Ramos (cell line): ENCODE results near the gene VWF.

Source experiments
- in situ Hi-C: fragments of 300-500 bp; cut with MboI; formaldehyde crosslinking; loops from one replicate; pipeline ENCODE4 v1.14.3; 2022; ENCODE audit warnings: low sequenced_read_pairs; ENCODE audit not compliant: unreplicated experiment

Gene VWF

DNA sequence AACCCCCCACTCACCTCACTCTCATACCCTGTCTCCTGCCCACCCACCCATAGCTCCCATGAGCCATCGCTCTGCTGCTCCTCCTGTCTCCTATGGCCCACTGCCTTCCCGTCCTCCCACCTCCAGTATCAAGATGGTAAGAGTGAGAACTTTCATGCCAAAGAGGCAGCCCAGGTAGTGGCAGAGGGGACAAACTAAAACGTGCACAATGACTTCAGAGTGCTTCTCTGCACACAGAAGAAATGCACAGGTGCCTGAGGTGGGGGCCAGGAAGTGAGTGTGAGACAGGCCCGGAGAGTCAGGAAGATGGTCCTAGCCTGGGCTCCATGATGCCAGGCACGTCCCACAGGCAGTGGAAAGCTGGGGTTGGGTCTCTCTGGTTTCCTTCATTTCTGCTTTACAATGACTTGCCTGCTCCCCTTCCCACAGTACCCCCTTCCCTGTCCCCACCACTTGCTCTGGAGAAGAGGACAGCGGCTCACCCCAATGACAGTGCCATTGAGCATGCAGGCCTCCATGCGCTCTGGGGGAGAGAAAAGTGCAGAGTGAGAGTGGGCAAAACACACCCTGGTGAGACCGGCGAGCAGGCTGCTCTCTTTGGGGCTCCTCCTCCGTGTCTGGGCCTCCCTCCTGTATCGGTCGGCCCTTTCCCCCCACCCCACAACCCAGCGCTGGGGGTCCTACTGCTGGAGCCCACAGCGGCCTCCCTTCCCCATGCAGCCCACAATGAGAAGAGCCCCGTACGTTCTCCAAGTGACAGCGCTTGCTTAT, 156.6 kb downstream of the VWF start:
- in situ Hi-C loops, result no loop called here

DNA sequence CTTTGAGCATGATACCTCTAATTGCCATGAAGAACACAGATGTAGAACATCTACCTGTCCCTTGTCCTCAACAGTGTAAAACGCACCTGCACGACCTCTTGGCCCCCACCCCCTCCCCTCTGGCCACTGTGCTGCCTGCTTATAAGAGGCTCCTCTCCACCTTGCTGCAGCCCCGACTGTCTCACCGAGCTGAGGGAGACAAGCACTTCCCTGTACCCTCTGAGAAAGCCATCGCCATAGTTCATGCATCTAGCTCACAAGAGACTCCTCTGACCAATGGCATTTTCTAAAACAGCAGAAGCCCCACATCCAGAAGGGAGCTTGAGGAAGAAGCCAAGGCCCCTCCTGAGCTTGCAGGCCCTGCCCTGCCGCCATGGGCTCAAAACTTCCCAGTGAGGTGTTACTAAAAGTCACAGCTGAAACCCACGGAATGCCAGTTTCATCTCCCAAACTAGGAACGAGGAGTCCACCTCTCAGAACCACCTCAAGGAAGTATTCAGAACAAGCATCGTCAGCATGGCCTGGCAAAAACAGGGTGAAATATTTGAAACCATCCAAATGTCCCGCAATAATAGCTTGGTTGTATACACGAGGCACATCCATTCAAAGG, 157.9 kb downstream of the VWF start:
- in situ Hi-C loops, result no loop called here

DNA sequence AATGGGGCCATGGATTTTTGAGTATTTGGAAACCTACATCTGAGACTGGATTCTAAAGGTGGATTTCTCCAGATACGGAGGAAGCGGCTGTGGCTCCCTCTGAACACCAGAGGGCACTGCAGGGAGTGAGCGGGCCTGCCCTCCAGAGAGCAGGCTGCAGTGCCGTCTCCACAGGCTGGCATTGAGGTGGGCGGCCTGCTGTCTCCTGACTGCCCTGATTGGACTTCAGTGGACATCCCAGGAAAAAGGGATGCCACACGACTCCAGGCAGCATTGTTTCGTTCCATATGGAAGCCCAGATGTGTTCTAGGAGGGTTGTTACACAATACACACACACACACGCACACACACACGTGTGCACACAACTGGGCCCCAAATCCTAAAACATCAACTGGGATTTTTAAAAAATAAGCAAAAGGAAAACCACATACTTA, 158.5 kb downstream of the VWF start:
- in situ Hi-C loops, result no loop called here

DNA sequence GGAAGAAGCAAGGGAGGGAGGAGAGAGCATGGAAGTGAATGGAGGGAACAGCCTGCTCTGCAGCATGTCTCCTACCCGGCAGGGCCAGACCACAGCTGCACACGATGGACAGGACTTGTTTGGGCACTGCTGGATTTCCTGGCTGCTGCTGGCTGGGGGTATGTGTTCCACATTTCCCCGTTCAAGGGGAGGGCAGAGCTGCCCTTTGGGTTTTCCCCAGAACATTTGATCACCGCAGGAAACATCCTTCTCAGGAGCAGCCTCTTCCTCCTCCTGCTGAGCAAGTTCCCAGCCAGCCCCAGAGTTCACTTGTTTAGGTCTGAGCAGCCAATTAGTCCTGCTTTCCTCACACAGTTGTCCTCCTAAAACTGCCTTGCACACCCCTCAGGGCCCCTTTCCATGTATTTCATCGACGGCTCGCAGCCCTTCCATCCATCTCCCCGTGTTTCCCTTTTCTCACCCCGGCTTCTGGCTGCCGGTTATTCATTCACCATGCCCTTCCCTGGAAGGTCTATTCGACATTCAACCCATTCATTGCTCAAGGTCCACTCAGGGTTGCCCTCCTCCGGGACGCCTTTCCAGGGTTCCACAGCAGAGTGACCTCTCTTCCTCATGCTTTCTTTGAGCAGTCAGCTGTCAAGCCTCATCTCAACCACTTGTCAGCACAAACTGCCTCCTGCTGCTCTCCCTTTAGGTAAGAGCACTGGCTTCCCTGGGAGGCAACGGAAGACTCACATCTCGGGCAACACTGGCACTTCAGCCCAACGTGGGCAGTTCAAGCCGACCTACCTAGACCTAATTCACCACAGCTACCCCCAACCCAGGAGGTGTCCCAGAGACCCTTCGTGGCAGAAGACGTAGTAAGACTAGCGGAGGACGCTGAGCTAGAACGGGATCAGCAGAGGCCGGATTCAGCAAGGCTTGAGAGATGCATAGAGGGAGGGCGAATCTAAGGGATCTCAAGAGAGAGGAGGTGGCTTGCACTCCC, 159.3 kb downstream of the VWF start:
- in situ Hi-C loops, result no loop called here

DNA sequence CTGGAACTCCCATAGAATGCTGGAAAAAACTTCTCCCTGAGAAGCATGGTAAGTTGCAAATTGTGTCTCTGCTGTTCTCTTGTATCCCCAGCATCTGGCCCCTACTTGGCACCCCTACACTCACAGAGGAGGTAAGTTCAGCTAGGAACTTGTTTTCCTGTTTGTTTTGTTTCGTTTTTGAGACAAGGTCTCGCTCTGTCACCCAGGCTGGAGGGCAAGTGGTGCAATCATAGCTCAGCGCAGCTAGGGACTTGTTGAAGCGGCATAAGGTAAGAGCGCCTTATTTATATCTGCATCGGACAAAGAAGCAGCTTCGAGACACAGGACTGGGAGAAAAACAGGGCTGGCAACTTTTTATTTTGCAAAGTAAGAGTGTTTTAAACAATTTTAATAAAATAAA, 161.0 kb downstream of the VWF start:
- in situ Hi-C loops, result no loop called here

DNA sequence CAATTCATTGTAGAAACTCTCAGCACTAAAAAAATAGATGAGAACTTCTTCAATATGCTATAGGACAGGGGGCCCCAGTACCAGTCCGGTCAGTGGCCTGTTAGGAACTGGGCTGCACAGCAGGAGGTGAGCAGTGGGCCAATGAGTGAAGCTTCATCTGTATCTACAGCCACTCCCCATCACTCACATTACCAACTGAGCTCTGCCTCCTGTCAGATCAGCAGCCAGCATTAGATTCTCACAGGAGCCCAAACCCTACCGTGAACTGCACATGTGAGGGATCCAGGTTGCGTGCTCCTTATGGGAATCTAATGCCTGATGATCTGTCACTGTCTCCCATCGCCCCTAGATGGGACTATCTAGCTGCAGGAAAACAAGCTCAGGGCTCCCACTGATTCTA, 163.7 kb downstream of the VWF start:
- in situ Hi-C loops, result no loop called here

DNA sequence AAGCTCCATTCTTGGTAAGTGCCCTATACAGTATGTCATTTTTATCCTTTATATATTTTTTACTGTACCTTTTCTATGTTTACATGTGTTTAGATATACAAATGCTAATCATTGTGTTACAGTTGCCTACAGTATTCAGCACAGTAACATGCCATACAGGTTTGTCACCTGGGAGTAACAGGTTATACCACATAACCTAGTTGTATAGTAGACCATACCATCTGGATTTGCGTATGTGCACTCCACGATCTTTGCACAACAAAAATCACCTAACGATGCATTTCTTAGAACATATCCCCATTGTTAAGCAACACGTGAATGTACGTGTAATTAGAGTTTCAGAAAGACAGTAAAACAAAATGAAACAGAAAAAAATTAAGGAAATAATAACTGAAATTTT, 167.5 kb downstream of the VWF start:
- in situ Hi-C loops, result no loop called here

DNA sequence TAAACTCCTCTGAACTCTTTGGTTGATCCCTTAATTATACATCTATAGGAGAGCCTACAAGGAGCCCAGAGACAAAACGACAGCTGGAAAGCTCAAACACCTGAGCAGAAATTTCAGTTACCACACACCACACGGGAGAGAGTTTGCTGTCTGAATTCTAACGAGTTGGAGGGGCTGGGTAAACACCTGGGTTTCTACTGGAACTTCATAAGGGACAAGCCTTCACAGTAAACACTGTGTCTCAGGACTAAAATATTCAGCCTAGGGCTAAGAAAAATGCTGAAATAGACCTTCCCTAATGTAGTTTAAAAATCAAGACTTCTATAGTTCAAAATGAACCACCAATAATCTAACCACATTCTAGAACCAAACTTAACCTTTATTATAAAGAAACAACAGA, 169.8 kb downstream of the VWF start:
- in situ Hi-C loops, result no loop called here

DNA sequence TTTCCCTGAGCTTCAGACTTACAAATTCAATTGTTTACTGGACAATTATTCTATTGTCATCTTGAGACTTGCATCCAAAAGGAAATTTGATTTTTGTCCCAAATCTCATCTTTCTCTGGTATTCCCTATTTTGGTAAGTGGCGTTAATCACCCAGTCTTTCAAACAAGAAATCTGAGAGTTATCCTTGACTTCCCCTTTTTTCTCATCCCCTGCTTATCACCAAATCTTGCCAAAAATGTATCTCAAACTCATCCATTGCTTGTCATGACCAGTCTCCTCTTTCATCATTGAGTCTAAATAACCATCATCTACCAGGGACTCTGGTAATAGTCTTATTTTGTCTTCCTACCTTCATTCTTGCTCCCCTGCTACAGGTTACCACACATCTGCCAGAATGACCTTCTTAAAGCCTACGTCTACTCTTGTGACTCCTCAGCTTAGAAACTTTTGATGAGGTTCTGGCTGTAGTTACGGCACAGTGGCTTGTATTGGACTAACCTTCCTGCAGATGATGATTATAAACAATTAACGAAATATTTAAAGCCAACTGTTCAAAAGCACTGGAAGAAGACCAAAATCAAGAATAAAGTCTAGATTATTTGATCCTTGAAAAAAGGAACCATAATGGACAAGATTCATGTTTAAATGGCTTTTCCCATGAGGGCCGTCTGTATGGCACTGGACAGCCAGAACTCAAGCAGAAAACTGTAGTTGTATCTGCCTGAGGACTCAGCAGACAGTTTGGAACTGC, 170.5 kb downstream of the VWF start:
- in situ Hi-C loops, result no loop called here

DNA sequence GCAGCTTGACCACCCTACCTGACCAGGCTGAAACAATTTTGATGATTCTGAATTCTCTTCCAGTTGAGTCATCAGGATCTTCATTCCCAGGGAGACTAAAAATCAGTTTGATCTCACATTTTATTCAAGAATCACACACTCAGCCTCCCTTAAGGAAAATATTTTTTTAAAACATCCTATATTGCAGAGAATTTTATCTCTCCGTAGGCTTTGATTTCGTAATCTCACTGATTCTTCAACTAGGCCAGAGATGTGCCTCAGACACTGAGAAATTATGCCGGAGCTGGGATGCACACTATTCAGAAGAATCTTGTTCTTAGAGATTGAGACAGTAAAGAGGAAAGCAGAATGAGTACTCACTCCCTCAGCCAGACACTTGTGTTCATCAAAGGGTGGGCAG, 172.4 kb downstream of the VWF start:
- in situ Hi-C loops, result no loop called here

DNA sequence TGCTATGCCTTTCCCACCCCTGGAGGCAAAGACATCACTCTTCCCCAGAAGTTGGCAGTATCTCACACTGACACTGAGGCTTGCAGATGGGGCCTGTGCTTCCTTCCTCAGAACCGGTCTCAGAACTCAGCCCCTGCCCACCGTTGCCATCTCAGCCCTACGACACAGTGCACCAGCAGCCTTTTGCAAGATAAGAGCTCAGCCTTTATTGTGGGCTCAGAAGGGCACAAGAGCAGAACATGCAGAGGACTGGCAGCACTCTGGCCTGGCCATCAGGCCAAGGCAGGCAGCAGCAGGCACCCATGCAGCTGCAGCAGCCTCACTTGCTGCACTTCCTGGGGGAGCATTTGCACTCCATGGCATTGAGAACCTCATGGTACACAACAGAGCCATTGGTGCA, 175.8 kb downstream of the VWF start:
- in situ Hi-C loops, result no loop called here

DNA sequence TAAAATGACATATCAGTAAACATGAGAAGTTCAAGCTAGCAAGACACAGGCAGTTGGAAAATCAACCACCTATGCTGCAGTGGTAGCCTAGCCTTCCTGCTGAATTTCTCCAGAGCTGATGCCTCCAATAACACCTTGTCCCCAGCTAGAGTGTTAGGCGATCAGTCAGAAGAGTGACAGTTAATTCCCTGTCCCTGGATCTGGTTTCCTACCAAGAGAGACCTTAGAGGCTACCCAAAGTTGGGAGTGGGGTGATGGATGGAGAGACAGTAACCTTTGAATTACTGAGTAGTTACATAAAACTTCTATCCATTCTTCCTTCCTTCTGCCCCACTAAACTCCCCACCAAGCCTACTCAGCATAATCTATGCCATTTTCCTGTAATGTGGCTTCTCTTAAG, 177.5 kb downstream of the VWF start:
- in situ Hi-C loops, result no loop called here

DNA sequence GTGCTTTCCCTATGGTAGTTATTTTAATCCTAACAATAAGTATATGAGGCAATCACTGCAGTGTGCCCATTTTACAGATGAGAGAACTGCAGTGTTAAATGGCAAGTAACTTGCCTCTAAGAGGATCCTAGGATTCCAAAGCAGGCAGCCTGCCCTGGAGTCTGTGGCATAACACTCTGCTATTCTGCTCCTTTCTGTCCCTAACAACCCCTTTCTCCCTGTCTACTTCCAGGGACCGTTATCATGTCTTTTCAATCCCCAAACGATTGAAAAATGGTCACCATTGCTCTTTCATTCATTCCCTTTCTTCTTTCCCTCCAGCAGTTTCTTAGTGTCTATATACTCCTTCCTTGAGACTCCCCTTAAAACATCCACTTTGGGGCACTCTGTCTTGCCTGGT, 178.1 kb downstream of the VWF start:
- in situ Hi-C loops, result no loop called here

DNA sequence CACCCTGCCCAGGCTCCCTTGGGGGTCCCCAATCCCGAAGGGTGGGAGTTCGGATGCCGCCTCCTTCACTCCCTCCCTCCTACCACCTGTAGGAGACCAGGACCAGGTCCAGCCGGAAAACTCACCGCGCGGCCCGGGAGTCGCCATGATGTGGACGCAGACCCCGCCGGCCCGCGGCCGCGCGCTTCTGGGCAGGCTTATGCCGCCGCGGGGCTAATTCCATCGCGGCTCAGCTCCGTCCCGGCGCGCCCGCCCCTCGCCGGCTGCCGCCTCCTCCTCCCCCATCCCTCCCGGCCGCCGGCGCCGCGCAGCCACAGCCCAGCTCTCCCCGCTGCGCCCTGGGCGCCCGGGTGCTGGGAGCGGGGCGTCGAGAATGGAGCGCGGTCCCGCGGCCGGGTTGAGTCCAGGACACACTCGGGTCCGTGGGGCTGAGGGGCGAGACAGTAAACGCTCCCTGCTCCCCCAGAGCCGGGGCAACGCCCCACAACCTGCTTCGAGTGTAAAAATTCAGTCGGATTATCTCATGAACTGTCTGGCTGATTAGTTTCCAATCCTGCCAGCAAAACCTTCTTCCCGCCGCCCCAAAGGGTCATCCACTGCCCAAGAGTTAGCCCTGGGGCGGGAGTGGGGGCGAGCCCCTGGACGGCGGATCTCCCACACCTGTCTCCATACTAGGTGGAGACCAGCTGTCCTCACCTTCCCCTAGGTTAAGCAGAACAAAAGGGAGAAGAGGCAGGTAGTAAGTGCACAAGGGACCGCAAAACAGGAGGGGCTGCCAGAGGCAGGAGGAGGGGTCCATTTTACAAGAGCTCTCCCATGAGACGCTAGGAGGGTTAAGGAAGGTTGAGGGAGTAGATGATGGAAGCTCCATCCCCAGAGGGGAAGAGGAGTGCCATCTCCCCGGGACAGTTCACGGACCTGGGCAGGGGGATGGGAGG, 179.1 kb downstream of the VWF start, which contains the start of gene ANO2:
TSS of gene ANO2 (minus strand) at position 189 of the 938 bp plus-strand sequence. CDS start at position 147, 42 bp downstream.
- in situ Hi-C loops, result no loop called here

DNA sequence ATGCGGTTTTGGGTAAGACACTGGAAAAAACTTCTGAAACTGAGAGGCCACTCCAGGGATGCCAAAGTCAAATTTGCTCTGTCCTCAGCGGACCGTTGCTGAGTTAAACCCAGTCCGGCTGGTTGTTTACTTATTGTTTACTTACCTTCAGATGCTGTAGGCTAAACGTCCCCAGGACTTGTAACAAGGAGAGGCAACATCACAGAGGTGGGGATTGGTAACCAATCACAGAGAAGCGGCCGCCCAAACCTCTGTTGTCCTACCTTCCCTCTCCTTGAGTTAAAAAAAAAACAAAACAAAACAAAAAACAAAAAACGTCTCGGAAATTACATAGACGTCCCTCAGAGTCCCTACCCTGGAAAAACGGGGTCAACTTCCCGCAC, 179.8 kb downstream of the VWF start:
- in situ Hi-C loops, result no loop called here

DNA sequence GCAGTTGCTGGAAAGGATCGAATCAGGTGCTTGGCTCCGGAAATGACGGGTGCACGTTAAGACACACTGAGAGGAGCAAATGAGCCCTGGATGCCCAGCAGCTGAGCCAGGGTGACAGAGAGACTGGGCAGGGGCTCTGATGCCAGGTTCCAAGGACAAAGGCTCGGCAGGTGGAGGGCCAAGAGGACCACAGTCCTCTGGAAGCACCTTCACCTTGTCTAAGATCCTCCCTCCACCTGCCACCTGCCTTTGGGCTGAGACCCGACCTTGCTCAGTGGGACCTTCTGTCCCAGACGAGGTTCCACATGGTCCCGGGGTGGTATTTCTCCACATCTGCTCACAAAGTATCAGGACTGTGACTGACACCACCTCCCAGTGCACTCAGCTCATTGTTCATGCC, 180.4 kb downstream of the VWF start:
- in situ Hi-C loops, result no loop called here

DNA sequence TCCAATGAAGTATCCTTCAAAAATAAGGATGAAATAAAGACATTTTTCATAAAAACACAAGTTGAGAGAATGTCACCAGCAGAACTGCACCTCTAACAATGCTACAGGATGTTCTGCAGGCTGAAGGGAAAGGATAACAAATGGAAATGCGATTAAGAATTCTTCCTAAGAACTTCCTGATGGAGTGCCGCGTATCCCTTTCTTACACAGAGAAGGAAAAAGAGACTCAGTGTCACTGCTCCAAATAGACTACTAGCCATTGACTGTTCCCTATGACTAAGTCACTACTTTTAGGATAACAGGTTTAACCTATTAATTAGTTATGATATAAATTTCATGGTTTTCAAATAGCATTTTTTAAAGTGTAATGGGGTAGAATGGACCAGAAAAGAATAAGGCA, 182.6 kb downstream of the VWF start:
- in situ Hi-C loops, result no loop called here

DNA sequence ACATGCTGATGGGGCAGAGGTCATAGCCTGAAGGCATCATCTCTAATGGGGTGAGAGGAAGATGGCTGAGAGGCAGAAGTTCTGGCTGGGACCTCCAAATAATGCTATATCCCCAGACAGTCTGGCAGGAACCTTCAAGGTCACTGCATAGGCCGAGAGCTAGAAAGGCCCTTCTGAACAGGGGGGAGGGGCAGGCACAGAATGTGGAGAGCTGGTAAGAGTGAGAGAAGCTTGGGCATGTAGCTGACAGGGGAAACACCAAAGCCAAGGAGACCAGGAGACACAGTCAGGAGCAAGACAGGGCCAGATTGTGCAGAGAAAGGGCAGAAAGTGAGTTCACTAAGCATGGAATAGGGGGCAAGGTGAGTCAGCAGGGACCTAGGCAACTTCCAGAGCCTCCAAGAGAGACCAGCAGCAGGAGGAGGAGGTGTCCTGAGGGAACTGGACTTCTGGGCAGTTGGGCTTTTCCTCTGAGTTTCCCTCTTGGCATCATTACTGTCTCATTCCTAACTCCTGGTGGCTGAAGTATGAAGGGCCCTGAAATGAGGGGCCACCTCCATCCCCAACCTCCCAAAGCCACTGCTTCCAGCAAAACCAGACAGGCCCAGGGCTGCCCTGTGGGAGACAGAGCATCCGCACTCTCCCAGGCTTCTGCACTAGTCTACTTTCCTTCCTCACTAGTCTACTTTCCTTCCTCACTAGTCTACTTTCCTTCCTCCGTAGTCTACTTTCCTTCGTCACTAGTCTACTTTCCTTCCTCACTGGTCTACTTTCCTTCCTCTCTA, 196.5 kb downstream of the VWF start:
- in situ Hi-C loops, result no loop called here
